Kidney (tissue), 14 donors: ENCODE measurements around the gene SOX6. TPM values are rescaled to one million over a fixed set of nuclear protein-coding genes. Genes with fewer than 3 reads are reported as not detected.

ENCODE experiments used
- DNase-seq, 5 donors: peaks; one replicate each; pipeline ENCODE4 v3.0.0-alpha.2; 2013 to 2020
- FAIRE-seq: peaks from 2 replicates; lab custom pipeline; 2012; peaks lifted over from hg19 to GRCh38; lab: Jason Lieb, UNC
- H3K27ac ChIP-seq, 2 donors: one replicate each; pipeline ENCODE4 v1.7.0; 2013; ENCODE audit warnings: low read depth in 2 of 2, low read length in 2 of 2, inconsistent platforms in 1 of 2
- H3K27me3 ChIP-seq: one replicate; pipeline ENCODE4 v1.7.1; 2013; ENCODE audit warnings: low read length, inconsistent platforms; ENCODE audit not compliant: control insufficient read depth, insufficient read depth
- H3K36me3 ChIP-seq, 3 donors: one replicate each; pipeline versions ENCODE4 v1.7.0 to v1.7.1; 2013; ENCODE audit warnings: low read length in 3 of 3, control low read depth in 1 of 3, inconsistent platforms in 1 of 3; ENCODE audit not compliant: insufficient read depth in 3 of 3, control insufficient read depth in 2 of 3
- H3K4me1 ChIP-seq, 3 donors: one replicate each; pipeline versions ENCODE4 v1.7.0 to v1.7.1; 2013; ENCODE audit warnings: low read length in 3 of 3, inconsistent platforms in 1 of 3, low read depth in 1 of 3; ENCODE audit not compliant: control insufficient read depth in 2 of 3, insufficient read depth in 2 of 3
- H3K4me3 ChIP-seq, 3 donors: one replicate each; pipeline versions ENCODE4 v1.7.0 to v1.8.1; 2013; ENCODE audit warnings: low read length in 3 of 3, control low read depth in 1 of 3, inconsistent platforms in 1 of 3
- H3K9ac ChIP-seq, 3 donors: one replicate each; pipeline versions ENCODE4 v1.7.0 to v1.7.1; 2013; ENCODE audit warnings: low read length in 3 of 3, control low read depth in 1 of 3, inconsistent platforms in 1 of 3
- H3K9me3 ChIP-seq, 3 donors: one replicate each; pipeline versions ENCODE4 v1.7.0 to v1.7.1; 2013; ENCODE audit warnings: low read length in 3 of 3, control low read depth in 1 of 3, inconsistent platforms in 1 of 3; ENCODE audit not compliant: control insufficient read depth in 2 of 3, insufficient read depth in 1 of 3
- CTCF ChIP-seq: IDR thresholded peaks from 3 replicates; pipeline ENCODE4 v1.5.1; 2012; ENCODE audit warnings: mild to moderate bottlenecking, moderate library complexity, borderline replicate concordance; ENCODE audit not compliant: insufficient read depth; ENCODE audit errors: extremely low read depth
- intact Hi-C: fragments of 100-400 bp; cut with DNase I; formaldehyde crosslinking; loops from one replicate; pipeline ENCODE4 v1.11.1; 2022
- polyA plus RNA-seq: library from polyadenylated mRNA; stranded (reverse); fragments of 350-450 nt; fragmentation: Illumina TruSeq; extraction: RNeasy Lipid Tissue Mini Kit (QIAGEN cat#74804); gene quantifications from one replicate; pipeline ENCODE4 v1.2.3, GENCODE V29; 2014; ENCODE audit warnings: low read depth, low replicate concordance; ENCODE audit not compliant: insufficient read depth
- total RNA-seq: library from RNA; stranded (reverse); fragmentation: NEBNext Ultra II Directional; extraction: Animal tissue kit (Norgen Biotek cat#: 25700); gene quantifications from one replicate; pipeline ENCODE4 v1.2.1, GENCODE V29; 2021
- donor health status: control.
- donor health status: control.
- donor health status: control.
- donor health status: control.
- donor health status: control.
- donor health status: DM: yes; HTN: yes; CAD: no.
- donor health status: Normal renal cell carcinoma (clear cell type).

Gene SOX6
- total and polyA plus RNA-seq, 2 donors from 2014 or later = 5.0 to 47.3 TPM

GRCh38 chr11:16373768-16374167 is 17.4 kb upstream of the SOX6 start:
- H3K9ac ChIP-seq = no peak overlapping the region
- no peak for TF ChIP-seq CTCF
- intact Hi-C loops = no loop called here
- H3K36me3 ChIP-seq = no peaks in the 10 kb centered on the region
- no peaks in the 10 kb centered on the region for H3K9me3 ChIP-seq
- H3K27me3 ChIP-seq = no peaks in the 10 kb centered on the region
- H3K27ac ChIP-seq = no peak overlapping the region
- H3K4me1 ChIP-seq = no peaks in the 10 kb centered on the region
- no peak for DNase-seq
- FAIRE-seq = no peak
- H3K4me3 ChIP-seq = no peak overlapping the region

- no peak overlapping the region for H3K4me3 ChIP-seq
- TF ChIP-seq CTCF = no peak
- no peak overlapping the region for H3K9ac ChIP-seq
- DNase-seq (no peak), FAIRE-seq (no peak)
- H3K36me3 ChIP-seq = no peaks in the 10 kb centered on the region
- H3K27me3 ChIP-seq = no peaks in the 10 kb centered on the region
- intact Hi-C loops = no loop called here
- H3K27ac ChIP-seq = no peak overlapping the region
- H3K4me1 ChIP-seq = no peaks in the 10 kb centered on the region
- H3K9me3 ChIP-seq = no peaks in the 10 kb centered on the region
These were observed 16.0 kb upstream of the SOX6 start for GRCh38 chr11:16372355-16372754.

- H3K9ac ChIP-seq = no peak overlapping the region
- H3K27me3 ChIP-seq = no peaks in the 10 kb centered on the region
- H3K4me1 ChIP-seq = no peaks in the 10 kb centered on the region
- no peak for FAIRE-seq
- no peaks in the 10 kb centered on the region for H3K9me3 ChIP-seq
- no peak for TF ChIP-seq CTCF
- no peak overlapping the region for H3K27ac ChIP-seq
- H3K4me3 ChIP-seq = no peak overlapping the region
- intact Hi-C loops = no loop called here
- DNase-seq = no peak
- H3K36me3 ChIP-seq = no peaks in the 10 kb centered on the region
These were observed 10.9 kb upstream of the SOX6 start for GRCh38 chr11:16367252-16367651.

GRCh38 chr11:16365581-16366228 is 9.4 kb upstream of the SOX6 start:
- no peak for DNase-seq
- no peak for TF ChIP-seq CTCF
- intact Hi-C loops = no loop called here
- no peak for FAIRE-seq
- no peak overlapping the region for H3K4me3 ChIP-seq
- H3K27me3 ChIP-seq = no peaks in the 10 kb centered on the region
- no peaks in the 10 kb centered on the region for H3K9me3 ChIP-seq
- H3K9ac ChIP-seq = no peak overlapping the region
- no peaks in the 10 kb centered on the region for H3K36me3 ChIP-seq
- H3K4me1 ChIP-seq = no peaks in the 10 kb centered on the region
- H3K27ac ChIP-seq = no peak overlapping the region
